ENCODE results near the gene C9orf40.

Gene C9orf40

GRCh38 chr9:74952201-74953151 lies at the start of gene C9orf40:
TSS of gene C9orf40 (minus strand) at chr9:74952912. CDS start at chr9:74952611, 301 bp downstream.
- DNase-seq (ENCODE audit: low spot score) = peak; percentile 91

GRCh38 chr9:75001719-75002421 lies 49.2 kb upstream of the C9orf40 start:
- peak; percentile 58 for DNase-seq (ENCODE audit: low spot score)

GRCh38 chr9:75000835-75001234 lies 48.1 kb upstream of the C9orf40 start:
- DNase-seq (ENCODE audit: low spot score) = no peak

- DNase-seq (ENCODE audit: low spot score) = no peak
These were observed 32.3 kb upstream of the C9orf40 start for GRCh38 chr9:74985041-74985440.

GRCh38 chr9:74983709-74984108 lies 31.0 kb upstream of the C9orf40 start:
- no peak for DNase-seq (ENCODE audit: low spot score)

GRCh38 chr9:74979844-74980243 lies 27.1 kb upstream of the C9orf40 start:
- DNase-seq (ENCODE audit: low spot score) = no peak

GRCh38 chr9:74977287-74977686 lies 24.6 kb upstream of the C9orf40 start:
- DNase-seq (ENCODE audit: low spot score) = no peak

GRCh38 chr9:74975538-74975937 lies 22.8 kb upstream of the C9orf40 start:
- no peak for DNase-seq (ENCODE audit: low spot score)

GRCh38 chr9:74974558-74974957 lies 21.8 kb upstream of the C9orf40 start:
- DNase-seq (ENCODE audit: low spot score) = no peak

GRCh38 chr9:74973714-74974113 lies 21.0 kb upstream of the C9orf40 start:
- no peak for DNase-seq (ENCODE audit: low spot score)

- DNase-seq (ENCODE audit: low spot score) = no peak
These were observed 10.3 kb upstream of the C9orf40 start for GRCh38 chr9:74963056-74963455.

GRCh38 chr9:74961496-74961895 lies 8.8 kb upstream of the C9orf40 start:
- no peak for DNase-seq (ENCODE audit: low spot score)

- DNase-seq (ENCODE audit: low spot score) = peak; percentile 56
These were observed 7.8 kb upstream of the C9orf40 start for GRCh38 chr9:74960561-74960960.

- DNase-seq (ENCODE audit: low spot score) = no peak
These were observed 5.9 kb upstream of the C9orf40 start for GRCh38 chr9:74958587-74958986.

- DNase-seq (ENCODE audit: low spot score) = peak; percentile 60
These were observed 581 bp upstream of the C9orf40 start for GRCh38 chr9:74953235-74953751.

- DNase-seq (ENCODE audit: low spot score) = peak; percentile 35
These were observed 974 bp downstream of the C9orf40 start for GRCh38 chr9:74951725-74952151.

- no peak for DNase-seq (ENCODE audit: low spot score)
These were observed 1.5 kb downstream of the C9orf40 start for GRCh38 chr9:74951107-74951720.

- DNase-seq (ENCODE audit: low spot score) = no peak
These were observed 2.6 kb downstream of the C9orf40 start for GRCh38 chr9:74949859-74950855.

GRCh38 chr9:74948937-74949336 lies 3.8 kb downstream of the C9orf40 start:
- DNase-seq (ENCODE audit: low spot score) = no peak

- no peak for DNase-seq (ENCODE audit: low spot score)
These were observed 6.0 kb downstream of the C9orf40 start for GRCh38 chr9:74946686-74947085.

GRCh38 chr9:74942801-74943200 lies 9.9 kb downstream of the C9orf40 start:
- DNase-seq (ENCODE audit: low spot score) = no peak
